CMK (cell line): ENCODE results near the gene MPST.
"Not testable (repeated sequence)": the region's sequence is repeated elsewhere in the genome, so short reads cannot be mapped to it uniquely, and the experiment has no call there.

ENCODE experiments used
- DNase-seq: peaks from one replicate; pipeline ENCODE4 v3.0.0-alpha.2; 2010; ENCODE audit warnings: low read depth

MPST gene

DNA sequence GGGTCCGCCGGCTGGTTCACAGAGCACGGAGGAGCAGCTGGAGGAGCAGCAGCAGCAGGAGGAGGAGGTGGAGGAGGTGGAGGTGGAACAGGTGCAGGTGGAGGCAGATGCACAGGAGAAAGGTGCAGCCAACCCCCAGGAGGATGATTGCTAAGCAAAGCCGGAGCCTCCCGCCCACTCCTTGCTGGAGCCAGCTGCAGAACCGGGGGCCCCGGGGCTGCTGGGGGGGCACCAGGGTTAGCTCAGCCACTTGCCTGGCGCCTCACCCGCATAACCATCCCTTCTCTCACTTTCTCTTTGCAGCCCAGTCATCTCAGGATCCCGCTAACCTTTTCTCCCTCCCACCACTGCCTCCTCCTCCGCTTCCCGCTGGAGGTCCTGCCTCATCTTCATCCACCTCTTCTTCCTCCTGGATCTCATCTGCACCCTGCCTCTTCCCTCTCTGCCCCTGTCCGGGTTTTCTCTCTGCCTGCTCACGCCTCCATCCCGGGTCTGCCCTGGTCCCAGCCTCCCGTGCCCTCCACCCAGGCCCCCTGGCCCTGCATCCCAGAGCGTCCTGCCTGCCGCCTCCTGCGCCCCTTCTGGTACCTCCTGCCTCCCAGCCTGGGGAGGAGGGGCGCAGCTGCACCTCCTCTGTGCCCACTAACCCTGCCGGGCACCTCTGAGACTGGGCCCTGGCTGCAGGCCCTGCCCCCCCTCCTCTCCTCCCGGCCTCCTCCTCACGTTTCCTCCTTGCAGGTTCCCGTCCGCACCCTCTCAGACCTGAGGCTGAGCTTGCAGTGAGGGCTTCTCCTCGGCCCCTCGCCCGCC, 41.5 kb downstream of the MPST start:
- no peak for DNase-seq

DNA sequence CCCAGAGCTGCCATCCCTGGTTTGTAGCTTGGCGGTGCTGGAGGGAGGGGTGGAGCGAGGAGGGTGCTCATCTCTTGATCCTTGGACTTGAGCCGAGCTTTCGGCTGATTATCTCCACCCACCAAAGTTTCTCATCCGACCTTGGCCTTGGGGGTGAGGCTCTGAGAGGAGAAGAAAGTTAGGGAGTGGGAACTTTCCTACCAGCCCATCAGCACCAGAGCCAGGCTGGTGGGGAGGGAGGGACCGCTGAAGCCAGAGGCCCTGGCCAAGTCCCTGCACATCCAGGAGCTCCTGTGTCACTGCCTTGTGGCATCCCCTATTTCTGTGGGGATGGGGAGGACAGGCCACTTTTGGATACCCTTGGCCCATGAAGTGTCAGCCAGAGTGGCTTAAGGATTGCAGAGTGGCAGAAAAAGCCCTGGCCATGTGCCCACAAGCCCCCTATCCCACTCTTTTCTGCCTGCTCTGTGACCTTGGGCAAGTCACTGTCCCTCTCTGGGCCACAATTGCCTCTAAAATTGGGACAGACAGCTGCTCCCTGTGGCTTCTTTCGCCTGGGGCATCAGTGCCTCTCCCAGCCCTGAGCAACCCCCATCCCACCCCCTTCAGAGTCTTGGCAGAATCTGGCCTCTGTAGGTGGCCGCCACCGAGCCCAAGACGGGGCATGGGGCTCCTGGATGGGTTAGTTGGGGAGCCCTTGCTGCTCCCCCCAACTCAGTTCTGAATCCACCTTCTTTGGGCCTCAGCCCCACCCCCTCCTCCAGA, 42.3 kb downstream of the MPST start:
- no peak for DNase-seq

DNA sequence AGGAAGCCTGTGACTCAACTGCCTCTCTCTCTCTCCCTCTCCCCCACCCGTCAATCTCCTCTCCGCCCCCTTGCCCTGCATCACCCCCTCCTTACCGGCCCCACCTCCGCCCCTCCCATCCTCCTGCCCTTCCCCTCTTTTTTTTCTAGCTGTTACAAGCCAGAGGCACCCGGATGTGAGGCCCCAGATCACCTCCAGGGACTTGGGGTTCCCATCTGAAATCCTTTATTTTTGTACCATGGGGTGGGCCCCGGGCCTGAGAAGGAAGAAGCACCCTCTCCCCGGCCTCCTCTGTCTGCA, 42.8 kb downstream of the MPST start:
- no peak for DNase-seq

DNA sequence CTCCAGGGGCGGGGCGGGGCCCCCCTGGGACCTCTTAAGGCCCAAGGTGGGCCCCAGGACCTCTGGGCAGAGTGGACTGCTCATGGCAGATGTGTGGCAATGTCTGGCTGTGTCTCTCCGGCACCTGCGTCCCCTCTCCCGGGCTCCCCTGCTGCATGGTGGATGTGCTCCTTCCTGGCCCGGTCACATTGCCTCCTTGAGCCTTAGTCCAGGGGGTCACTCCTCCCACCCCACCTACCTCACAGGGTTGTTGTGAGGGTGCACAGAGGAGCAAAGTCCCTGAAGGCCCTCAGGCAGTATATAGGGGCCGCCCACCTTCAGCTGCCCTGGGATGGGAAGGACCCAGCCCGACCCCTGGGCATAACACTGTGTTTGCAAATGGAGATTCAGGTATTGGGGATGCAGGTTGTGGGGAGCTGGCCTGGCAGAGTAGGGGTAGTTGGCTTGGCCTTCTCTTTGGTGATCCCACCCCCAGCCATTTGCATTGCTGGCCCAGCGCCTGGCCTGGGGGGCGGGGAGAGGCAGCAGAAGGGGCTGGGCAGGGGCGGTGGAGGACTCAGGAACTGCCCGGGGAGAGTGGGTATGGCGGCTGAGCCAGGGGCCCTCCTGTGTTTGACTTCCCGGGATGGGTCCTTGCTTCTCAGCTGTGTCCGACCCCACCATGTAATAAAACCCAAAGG, 43.3 kb downstream of the MPST start:
- DNase-seq, result no peak

DNA sequence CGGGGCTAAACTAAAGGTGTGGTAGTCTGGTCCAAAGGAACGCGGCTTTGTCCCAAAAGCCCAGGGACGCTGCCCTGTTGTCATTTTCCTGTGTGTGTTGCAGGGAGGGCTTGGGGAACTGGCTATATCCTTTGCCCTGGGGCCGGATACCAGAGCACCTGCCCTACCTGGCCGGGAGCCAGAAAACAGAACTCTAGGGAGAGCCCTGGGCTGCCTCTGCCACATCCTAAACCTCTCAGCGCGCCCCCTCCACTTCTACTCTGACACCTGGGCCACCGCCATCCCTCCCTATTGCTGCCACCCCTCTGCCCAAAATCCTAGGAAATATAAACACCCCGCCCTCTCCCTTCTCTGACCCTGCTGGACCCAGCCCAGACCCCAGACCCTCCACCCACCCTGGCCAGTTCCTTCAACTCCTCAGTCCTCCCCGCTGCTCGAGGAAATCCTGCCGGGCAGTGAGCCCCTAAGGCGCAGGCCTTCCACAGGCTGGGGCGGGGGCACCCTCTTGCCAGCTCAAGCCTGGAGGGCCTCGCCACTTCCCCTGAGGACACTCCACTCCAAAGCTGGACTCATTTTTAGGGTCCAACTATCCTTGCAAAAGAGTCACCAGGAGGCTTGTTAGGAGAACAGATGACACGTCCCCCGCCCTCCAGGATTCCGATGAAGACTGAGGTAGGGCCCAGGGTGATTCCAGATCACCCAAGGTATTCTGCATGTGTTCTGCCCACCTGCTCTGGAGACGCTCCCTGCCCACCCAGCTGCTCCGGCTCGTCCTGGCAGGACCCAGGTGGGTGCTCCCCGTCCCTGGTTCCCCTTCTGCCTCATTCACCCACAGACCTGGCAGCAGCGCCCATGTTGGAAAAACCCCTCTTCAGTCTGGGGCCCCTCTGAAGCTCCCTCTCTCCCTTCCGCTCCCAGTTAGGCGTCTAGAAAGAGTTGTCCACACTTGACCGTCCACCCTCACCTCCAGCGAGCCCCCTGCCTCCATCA, 44.2 kb downstream of the MPST start:
- no peak for DNase-seq

DNA sequence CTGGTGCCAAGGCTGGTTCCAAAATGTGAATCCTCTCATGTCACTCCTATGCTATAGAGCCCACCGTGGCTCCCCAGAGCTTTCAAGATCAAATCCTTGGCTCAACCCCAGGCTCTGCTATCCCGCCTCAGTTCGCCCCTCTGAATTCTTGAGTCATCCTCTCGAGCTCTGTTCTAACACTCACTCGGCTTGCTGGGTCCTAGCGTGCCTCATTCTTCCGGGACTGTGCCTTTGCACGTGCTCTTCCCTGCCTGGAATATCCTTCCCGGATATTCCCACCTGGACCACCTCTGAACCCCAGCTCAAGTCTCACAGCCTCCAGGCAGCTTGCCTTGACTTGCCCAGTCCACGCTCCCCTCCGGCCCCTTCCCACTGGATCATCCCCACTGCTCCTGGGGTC, 45.0 kb downstream of the MPST start:
- DNase-seq, result no peak

DNA sequence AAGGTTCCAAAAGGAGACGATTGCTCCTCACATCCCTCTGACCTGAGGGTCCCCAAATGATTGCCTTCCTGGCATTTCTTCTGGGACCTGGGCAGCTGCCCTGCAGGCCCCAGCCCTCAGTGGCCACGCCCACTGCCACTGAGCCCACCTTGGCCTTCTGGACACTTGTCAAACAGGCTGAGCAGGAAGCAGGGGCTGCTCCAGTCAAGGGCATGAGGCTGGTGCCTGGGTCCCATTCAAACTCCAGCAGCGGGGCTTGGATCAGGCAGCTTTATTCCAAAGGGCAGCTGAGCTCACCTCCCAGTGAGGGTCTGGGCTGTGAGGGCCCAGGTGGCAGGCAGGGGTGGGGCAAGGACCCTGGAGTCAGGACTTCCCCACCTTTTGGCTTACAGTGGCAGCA, 45.6 kb downstream of the MPST start:
- DNase-seq, result no peak

DNA sequence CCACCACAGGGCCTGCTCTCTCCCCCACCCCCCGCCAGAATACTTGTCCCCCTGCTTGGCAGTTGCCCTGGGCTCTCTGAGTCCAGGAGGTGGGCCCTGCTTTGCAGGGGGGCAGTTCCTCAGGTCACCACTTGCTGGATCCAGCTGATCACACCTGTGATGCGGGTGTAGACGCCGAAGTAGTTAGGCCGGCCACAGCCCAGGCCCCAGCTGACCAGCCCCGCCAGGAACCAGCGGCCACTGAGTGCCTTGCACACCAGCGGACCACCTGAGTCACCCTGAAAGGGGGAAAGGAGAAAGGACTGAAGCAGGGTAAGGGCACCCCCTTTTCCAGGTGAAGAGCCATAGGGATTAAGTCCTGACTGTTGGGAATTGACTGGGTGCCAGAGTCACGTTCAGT, 46.4 kb downstream of the MPST start:
- DNase-seq, result no peak

DNA sequence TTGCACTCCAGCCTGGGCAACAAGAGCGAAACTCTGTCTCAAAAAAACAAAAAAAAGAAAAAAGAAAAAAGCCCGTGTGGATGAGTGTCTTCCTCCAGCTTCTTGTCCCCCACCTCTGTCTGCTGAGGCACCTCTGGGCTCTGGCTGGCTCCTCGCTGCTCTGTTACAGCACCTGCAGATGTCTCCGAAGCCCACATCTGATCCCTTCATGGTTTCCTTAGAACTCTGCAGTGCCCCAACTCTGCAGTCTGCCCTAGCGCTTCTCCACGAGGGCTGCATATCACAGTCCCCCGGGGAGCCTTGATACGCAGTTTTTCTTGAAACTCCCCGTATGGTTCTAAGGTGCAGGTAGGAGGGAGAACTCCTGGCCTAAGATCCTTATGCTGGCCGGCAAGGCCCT, 47.9 kb downstream of the MPST start:
- DNase-seq, result no peak

DNA sequence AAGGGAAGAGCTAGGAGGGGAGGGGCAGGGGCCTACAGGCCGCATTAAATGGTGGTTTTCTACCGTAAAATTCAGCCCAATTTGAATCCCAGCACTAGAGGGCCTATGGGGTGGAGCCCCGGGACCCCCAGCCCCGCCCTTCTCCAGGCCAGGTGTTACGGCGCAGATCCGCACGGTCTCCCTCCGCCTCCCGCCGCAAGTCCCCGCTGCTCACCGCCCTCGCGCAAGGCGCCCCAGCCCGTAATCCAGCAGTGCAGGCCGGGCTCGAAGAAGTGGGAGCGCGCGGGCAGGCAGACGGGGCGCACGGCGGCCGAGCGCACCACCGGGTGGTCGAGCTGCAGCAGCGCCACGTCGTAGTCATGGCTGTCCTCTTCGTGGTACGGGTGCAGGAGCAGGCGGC, 49.3 kb downstream of the MPST start:
- no peak for DNase-seq

DNA sequence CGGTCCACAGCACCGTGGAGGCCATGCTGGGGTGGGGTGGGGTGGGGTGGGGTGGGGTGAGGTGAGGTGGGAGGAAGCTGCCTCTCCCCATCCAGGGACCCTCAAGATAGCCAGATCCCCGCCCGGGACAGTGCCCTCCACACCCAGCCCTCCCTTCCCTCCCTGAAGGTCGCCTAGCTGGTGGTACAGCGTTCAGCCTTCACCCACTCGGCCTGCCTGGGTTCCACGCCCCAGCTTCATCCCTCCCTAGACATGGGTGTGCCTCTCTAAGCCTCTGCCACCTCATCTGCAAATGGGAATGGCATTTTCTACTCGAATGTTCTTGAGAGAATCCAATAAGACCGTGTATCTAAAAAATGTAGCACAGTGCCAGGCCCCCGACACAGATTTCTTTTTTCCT, 49.8 kb downstream of the MPST start:
- no peak for DNase-seq

DNA sequence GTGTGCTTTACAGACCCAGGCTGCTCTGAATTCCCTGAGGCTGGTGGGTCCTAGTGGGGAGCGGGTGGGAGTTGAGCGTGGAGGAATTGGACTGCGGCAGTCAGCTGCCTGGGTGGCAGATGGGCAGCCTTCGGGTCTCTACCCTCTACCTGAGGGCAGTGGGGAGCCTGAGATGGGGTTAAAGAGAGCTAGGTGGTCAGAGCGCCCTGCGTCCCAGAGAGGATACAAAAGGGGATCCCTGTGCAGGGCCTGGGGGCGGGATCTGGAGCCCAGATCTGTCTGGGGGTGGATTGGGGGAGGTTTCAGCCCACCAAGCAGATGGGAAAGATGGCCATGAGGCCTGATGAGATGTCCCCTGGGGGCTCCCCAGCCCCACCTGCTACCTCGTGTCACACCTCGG, 50.2 kb downstream of the MPST start:
- DNase-seq, result no peak

DNA sequence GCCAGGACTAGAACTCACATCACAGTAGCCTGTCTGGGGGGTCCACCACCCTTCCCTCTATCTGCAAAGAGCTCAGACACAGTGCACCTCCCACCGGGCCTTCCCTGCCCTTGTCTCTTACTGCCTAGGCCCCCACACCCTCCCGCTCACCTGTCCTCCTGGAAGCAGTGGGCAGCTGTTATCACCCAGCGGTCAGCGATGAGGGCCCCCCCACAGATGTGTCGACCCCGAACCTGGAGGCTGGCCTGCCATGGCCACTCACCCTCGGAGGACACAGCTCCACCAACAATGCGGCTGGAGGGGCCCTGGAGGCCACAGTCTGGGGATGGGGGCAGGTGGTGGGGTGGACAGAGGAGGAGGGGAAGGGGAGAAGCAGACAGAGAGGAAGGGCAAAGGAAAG, 50.8 kb downstream of the MPST start:
- DNase-seq, result no peak

DNA sequence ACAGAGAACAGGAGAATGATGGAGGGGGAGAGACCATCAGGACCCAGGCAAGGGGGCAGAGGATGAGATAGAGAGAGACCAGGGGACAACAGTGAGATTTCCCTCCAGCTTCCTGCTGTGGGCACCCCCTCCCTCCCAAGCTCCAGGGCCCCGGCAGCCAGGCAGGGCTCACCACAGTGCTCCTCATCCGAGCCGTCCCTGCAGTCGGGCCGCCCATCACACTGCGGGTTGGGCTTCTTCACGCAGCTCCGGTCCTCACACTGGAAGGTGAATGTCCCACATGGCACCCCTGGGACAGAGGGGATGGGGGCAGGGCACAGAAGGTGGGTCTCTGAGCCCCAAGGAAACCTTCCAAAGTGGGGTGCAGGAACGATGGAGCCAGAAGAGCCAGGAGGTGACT, 51.2 kb downstream of the MPST start:
- no peak for DNase-seq

DNA sequence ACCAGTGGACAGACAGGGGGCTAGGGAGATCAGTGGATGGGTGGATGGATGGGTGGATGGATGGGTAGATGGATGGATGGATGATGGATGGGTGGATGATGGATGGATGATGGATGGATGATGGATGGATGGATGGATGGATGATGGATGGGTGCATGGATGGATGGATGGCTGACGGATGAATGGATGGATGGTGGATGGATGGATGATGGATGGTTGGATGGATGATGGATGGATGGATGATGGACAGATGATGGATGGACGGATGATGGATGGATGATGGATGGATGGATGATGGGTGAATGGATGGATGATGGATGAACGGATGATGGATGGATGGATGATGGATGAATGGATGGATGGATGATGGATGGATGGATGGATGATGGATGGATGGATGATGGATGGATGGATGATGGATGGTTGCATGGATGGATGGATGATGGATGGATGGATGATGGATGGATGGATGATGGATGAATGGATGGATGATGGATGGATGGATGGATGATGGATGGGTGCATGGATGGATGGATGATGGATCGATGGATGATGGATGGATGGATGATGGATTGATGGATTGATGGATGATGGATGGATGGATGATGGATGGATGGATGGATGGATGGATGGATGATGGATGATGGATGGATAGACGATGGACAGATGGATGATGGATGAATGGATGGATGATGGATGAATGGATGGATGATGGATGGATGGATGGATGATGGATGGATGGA, 52.5 kb downstream of the MPST start:
- not testable (repeated sequence) for DNase-seq

DNA sequence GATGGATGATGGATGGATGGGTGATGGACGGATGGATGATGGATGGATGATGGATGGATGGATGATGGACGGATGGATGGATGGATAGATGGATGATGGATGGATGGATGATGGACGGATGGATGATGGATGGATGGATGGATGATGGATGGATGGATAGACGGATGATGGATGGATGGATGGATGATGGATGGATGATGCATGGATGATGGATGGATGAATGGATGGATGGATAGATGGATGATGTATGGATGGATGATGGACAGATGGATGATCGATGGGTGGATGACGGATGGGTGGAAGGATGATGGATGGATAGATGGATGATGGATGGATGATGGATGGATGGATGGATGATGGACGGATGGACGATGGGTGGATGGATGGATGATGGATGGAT, 53.1 kb downstream of the MPST start:
- no peak for DNase-seq

DNA sequence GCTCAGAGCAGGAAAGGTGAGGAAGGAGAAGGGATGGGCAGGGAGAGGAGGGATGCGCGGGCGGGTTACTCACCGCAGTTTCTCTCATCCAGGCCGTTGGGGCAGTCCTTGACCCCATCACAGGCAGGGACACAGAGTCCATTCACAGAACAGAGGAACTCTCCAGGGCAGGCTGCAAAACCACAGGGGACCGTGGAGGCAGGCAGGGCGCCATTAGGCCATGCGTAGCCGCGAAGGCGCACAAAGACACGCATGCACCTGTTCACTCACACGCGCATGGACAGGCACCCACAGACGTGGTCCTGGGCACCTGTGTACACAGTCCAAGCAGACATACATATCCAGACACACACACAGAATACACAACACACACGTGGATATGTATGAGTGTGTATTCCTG, 55.0 kb downstream of the MPST start:
- DNase-seq, result no peak

DNA sequence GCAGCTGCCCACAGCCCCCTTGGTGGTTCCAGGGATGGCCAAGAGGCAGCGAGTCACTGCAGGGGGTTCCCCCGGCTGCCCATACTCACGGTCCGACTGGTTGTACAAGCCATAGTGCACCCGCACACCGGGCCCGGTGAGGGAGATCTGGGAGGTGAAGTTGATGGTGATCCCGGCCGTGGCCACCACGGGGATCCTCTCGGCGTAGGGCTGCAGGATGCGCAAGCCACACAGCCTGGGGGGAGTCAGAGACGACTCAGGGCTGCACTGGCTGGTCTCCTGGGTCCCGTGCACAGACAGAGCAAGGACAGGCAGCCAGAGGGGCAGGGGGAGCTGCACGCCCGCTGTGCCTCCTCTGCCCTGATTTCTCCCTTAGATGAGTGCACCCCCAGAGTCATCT, 55.5 kb downstream of the MPST start:
- DNase-seq, result no peak

DNA sequence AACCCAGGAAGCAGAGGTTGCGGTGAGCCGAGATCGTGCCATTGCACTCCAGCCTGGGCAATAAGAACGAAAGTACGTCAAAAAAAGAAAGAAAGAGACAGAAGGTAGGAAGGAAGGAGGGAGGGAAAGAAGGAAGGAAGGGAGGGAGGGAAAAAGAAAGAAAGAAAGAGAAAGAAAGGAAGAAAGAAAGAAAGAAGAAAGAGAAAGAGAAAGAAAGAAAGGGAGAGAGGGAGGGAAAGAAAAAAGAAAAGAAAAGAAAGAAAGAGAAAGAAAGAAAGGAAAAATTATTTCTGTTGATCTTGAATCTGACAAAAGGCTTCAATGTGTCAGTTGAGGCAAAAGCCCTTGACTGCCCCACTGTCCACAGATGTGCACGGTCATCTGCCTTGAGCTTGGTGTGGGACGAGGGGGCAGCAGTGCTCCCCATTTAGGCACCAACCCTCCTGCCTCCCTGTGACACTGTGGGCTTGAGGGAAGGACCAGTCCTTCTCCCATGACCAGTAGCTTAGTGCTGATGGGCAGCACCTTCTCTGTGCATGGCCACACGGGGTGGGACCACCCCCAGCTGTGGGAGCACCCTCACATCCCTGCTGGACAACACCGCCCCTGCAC, 56.4 kb downstream of the MPST start:
- no peak for DNase-seq

DNA sequence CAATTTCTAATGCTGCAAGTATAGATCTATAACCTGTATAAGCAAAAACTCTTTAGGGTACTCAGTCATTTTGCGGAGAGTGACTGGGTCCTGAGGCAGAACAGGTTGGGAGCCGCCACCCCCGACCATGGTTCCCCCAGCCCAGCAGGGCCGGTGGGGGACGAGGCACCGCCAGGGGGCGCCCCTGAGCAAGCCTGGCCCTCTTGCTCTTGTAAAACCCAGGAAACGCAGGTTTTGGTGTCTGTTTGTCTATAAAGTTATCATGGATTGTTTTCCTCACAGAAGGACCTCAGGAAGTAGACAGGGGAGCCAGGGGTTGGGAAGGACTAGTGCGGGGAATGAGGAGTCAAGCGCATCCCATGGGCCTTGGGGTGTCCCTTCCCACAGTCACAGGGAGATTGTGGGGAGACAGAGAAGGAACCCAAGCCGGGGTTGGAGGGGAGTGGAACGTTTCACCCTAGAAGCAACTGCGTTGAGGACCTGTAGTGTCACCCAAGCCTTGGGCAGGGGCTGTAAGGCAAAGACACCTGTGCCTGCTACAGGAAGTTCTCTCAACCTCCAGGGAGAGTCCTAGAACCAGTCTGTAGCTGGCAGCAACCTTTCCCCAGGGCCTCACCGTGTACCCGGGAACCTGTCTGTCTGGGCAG, 58.4 kb downstream of the MPST start:
- peak; percentile 36 for DNase-seq
